Activated T-cell treated with anti-CD3 and anti-CD28 coated beads for 4 hours (primary cell): Measurements from ENCODE around the gene HAUS7.

Experiments used
- DNase-seq: peaks from one replicate; pipeline ENCODE4 v3.0.0-alpha.2; 2020

Gene HAUS7

DNA sequence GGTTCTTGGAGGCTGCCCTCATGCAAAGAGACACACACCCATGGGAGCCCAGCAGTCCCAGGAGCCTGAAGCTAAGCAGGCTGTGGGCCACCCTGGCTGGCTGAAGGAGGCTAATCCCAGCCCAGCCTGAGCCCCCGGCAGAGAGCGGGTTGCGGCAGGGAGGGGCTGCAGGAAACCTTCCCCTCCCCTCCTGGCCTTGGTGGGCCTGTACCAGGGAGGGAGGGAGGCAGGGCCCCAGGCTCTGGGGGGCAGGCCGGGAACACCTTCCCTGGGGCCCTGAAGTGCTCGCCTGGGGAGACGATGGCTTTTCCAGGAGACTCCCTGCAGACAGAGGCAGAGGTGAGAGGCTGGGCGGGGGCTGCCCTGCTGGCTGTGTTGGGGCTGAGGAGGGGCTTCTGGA lies 28.1 kb upstream of the HAUS7 start:
- DNase-seq = no peak

DNA sequence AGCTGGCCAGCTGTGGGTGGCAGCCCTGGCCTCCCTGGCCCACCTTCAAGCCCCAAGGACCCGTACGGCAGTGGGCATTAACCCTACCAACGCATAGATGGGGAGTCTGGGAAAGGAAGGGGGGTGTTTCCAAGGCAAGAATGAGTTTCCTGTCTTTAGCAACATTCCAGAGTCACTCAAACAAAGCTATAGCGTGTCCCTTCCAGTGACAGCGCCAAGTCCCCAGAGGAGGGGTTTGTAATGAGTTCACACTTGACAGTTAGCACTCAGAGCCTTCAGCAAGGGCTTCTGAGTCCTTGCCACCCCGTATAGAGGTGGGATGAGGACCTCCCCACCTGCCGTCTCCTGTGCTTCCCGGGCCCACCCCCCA lies 26.2 kb upstream of the HAUS7 start:
- no peak for DNase-seq

DNA sequence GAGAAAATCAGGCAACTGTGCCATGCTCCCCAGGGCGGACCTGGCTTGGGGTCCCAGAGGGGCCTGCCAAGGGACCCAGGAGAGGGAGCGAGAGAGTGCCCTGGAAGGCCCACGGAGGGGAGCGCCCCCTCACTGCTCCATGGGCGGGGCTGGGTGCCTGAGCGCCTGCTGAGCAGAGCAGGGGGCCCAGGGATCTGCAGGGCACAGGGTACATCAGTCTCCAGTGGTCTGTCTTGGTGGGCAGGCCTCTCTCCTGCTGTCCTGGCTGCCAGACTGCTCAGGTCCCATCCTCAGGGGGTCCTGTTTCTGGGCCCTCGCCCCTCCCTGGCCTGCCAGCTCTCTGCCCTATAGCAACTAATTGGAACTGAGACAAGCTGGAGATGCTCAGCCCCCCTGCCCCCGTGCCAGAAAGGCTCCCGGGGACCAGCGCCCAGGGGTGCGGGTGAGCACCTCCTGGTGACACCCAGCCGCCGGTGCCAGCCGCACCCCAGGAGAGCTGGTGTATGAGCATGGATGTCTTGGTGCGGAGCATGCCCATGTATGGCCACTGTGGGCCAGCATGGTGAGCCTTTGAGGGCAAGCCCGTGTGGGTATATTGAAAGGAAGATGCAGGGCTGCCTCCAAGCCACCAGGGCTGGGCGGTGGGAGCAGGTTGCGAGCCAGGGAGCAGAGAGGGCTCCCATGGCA lies 25.7 kb upstream of the HAUS7 start:
- no peak for DNase-seq

DNA sequence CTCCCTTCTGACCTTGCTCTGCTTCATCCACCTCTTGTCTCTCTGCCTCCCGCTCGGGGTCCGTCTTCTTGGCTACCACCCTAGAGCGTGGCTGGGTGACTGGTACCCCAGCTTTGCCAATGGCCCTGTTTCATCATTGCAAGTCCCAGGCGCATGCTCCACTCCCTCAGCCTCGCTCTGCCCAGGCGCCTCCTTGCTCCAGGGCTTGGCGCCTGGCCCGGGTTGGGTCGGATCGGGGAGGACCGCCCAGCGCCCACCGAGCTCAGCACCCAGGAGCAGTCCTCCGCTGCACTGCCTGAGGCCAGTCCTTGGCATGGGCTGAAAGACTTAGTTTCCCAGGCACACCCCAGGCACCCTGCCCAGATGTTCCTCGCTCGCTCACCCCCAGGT lies 25.0 kb upstream of the HAUS7 start:
- no peak for DNase-seq

DNA sequence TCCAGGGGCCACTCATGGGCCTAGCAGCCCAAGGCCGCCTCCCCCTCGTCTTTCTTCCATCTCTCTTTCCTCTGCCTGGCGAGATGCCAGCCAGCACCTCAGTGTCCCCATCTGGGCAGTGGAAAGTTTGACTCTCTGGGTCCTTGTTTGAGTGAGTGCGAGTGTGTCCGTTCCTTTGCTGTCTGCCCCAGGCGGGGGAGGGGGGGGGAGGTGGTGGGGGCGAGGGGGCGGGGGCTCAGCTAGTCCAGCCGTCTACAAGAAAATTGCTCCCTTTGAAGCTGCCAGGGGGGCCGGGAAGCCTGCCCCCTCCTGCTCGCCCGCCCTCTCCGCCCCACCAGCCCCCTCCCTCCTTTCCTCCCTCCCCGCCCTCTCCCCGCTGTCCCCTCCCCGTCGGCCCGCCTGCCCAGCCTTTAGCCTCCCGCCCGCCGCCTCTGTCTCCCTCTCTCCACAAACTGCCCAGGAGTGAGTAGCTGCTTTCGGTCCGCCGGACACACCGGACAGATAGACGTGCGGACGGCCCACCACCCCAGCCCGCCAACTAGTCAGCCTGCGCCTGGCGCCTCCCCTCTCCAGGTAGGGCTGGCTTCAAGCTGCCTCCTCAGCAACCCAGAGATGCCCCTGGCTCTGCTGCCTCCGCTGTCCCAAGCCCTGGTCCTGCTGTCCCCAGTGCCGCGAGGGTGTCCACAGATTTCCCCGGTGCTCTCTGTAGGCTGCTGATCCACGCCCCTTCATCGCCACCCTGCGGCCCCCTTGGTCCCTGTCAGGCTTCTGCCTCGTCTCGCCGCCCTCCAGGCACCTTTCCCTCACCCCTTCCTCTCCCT lies 24.4 kb upstream of the HAUS7 start, which contains the start of gene BGN:
BGN (plus strand) TSS at position 440 of the 821 bp plus-strand sequence. CDS start 9,652 bp downstream, outside the sequence.
- DNase-seq = no peak

GRCh38 chrX:153494061-153494460 lies 23.7 kb upstream of the HAUS7 start:
- DNase-seq = no peak

- DNase-seq = no peak
These were observed 22.7 kb upstream of the HAUS7 start for GRCh38 chrX:153493085-153493484.

DNA sequence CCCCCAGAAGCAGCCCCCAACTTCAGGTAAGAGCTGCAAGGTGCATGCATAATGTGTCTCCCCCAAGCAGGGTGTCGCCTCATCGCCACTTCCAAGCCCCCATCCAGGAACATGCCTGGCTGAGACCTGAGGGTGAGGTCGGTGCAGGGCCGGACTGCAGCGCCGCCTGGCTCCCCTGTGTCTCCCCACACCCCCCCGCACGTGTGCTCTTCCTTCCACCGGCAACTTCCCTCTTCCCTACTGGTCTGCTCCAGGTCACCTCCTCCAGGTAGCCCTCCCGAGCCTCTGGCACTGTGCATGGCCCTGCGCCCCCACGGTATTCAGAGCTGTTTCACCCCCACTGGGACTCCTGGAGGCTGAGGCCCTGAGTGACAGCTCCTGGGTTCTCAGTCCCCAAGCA lies 22.2 kb upstream of the HAUS7 start:
- no peak for DNase-seq

DNA sequence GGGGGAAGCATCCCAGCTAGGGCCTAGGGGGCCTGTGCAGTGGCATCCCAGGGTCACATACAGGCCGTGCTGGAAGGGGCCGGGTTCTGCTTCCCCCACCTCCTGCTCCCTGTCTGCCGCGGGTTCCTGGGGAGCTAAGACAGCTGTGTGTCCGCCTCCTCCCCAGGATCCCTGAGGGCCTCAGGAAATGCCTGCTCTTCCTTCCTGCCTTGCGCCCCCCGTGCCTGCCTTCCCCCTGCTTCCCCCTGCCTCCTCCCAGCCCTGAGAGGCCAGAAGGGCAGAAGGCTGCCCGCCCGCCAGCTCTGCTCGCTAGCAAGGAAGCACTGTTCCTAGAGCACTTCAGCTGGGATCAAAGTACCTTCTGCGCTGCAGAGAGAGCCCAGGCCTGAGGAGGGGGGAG lies 21.5 kb upstream of the HAUS7 start:
- no peak for DNase-seq

DNA sequence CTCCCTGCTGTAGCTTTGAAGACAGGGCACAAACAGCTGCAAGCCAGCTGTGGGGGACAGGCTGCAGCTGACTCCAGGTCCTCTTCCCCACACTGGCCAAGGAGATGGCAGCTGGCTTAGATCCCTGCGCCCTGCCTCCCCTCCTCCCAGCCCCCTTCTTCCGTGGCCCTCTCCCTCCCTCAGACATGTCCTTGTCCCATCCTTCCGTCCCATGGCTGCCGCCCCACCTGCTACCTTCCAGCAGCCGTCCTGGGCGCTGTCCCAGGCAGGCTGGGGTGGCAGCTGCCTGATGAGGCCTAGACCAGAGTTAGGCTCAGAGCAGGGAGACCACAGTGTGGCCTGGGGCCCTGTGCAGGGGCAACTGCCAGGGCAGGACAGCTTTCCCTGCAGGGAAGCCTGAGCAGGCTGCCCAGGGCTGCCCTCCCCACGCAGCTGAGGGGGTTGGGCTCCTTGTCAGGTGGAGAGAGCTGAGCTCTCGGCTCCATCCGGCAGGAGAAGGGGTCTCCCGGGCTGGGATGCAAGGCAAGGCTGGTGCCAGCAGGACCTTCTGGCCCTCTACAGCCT lies 21.1 kb upstream of the HAUS7 start:
- DNase-seq = no peak

- DNase-seq = no peak
These were observed 20.0 kb upstream of the HAUS7 start for GRCh38 chrX:153490217-153490930.

DNA sequence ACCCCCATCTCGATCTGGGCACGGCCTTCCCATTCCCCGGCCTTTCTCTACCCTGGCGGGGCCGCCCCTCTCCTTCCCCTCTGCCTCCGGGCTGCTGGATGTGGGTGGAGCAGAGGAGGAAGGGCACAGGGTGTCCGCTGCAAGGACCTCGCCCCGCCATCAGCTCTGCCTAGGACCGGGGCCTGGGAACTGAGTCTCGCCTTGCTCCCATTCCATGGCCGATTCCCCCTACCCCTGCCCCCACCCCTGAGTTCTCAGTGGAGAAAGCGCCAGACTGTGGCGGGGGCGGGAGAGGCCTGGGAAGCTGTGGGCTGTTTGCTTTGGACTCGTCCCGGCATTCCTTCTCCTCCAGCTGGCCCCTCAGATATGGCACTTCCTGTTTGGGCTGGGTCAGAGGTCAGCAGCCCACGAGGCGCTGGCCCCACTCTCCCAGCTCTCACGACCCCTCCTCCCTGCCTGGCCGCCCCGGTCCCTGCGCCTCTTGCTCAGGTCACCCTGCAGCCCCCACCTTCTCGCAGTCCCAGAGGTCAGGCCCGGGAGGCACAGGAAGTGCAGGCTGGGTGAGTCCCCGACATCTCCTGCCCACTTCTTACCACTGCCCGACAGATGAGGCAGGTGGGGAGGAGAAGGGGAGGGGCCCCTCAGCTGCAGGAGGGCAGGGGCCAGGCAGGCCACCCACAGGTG lies 18.0 kb upstream of the HAUS7 start:
- DNase-seq = no peak

DNA sequence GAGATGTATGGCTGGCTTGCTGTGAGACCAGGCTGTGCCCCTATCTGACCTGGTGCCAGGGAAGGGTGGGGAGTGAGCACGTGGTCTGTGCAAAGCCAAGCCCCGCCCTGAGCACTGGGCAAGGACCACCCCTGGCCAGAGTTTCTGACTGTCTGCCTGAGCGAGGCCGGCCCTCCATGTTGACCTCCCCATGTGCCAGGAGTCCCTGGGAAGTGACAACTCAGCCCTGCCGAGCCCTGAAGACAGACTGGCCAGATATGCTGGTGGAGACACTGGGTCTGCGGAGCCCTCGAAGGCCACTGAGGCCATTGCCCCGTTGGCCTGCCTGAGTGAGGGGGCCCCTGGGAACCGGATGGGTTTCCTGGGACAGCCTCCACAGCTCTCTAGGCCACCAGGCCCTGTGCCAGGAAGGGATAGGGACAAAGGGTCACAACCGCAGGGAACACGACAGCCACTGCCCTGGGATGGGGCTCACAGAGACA lies 17.3 kb upstream of the HAUS7 start:
- no peak for DNase-seq

- no peak for DNase-seq
These were observed 15.8 kb upstream of the HAUS7 start for GRCh38 chrX:153486171-153486570.

DNA sequence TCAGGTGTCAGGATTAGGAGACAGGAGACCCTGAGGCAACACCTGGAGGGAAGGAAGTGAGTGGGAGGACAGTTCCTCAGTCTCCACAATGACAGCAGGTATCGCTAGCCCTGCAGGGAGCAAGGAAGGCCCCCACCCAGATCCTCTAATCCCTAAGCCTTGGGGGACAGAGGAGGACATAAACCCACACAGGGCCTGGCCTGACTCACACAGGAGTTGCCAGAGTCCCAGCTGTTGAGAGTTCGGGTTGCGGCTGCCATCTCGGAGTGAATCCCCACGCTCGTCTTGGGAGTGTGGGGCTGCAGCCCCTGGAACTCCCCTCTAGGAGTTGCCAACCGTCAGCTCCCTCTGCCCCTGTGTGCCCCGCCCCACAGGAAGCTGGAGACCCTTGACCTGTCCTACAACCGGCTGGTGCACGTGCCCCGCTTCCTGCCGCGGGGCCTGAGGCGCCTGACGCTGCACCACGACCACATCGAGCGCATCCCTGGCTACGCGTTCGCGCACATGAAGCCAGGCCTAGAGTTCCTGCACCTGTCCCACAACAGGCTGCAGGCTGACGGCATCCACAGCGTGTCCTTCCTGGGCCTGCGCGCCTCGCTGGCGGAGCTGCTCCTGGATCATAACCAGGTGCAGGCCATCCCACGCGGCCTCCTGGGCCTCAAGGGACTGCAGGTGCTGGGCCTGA lies 15.2 kb upstream of the HAUS7 start:
- no peak for DNase-seq

DNA sequence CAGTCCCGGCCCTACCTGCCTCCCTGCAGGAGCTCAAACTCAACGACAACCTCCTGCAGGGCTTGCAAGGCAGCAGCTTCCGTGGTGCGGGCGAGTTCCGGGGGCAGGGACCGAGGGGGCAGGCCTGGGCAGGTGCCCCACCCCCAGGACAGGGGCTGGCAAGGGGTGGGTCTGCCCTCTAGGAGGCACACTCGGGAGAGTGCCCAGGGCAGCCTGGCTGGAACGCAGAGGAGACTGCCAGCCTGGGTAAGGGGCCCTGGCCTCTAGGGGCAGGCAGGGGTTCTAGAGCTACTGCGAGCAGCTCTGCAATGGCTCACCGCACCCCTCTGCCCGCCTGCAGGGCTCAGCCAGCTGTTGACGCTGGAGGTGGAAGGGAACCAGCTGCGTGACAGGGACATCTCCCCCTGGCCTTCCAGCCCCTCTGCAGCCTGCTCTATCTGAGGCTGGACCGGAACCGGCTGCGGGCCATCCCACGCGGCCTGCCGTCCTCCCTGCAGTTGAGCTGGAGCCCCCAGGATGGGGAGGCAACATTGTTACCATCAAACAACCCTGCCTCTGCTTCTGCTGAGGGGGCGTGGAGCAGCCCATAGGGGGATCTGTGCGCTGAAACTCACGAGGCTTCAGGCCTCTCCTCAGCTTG lies 12.1 kb upstream of the HAUS7 start:
- no peak for DNase-seq

DNA sequence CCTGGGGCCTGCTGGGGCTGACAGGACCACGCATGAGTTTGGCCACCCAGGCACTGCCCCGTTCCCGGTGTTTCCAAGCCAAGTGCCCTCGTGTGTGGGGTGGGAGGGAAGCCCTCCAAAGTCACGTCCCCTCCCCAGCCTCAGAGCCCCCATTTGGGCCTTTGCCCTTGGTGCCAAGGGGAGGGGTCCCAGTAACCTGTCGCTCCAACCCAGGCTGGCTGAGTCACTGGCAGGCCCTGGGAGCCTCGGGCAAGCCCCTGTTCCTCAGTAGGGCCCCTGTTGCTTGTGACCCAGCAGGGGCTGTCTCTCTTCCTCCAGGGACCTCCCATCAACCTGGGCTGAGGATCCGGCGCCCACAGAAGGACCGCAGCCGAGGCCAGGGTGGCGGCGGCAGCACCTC lies 10.7 kb upstream of the HAUS7 start:
- DNase-seq = no peak

GRCh38 chrX:153478746-153479145 lies 8.4 kb upstream of the HAUS7 start:
- no peak for DNase-seq

DNA sequence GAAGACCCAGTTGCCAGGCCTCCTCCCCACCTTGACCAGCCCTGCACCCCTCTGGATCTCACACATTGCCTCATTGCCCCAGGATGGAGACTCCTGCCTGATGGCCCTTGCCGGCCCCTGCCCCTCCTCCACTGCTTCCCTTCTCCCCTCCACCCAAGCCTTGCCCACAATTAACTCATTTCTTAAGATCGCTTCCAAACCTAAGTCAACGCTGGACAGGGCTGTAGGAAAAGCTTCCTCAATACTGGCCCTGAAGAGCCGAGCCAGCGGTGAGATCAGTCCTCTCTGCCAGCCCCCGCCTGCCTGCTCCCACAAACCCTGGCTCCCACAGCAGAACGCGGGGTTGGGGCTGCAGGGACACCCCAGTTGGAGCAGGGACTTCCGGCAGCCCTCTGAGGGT lies 7.5 kb upstream of the HAUS7 start:
- DNase-seq = no peak

- no peak for DNase-seq
These were observed 7.0 kb upstream of the HAUS7 start for GRCh38 chrX:153477364-153477857.

DNA sequence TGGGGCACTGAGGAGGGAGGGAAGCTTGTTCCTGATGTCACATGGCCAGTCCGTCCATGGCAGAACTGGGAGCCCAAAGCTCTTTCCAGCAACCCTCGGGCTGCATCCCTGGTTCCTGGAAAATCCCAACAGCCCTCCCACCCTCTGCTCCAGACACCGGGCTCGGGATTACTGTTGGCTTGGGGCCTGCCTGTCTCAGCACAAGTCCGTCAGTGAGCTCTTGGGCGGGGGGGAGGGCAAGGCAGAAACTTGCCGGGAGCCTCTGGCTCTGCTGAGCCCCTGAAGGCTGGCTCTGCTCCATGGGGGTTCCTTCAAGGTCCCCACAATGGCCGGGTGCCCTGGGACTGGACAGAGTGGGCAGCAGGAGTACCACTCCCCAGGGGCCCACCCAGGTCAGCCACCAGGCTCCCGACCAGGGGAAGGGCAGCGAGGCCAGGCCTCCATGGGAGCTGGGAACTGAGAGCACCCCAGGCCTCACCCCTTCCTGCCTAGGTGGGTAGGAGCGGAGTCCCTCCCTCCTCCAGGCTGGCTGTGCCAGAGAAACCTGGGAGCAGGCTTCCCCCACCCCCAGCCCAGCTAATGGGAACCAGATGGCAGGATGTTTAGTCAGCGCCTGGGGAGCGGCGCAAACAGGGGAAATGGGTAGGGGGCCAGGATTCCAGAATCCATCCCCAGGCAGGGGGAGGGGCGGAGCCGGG lies 6.4 kb upstream of the HAUS7 start:
- no peak for DNase-seq
